Lower lobe of right lung (tissue), 2 donors: ENCODE results near the gene PLD1. TPM values are rescaled to one million over a fixed set of nuclear protein-coding genes. Genes with fewer than 3 reads are reported as not detected.

Experiments
- ATAC-seq, 2 donors: fragments of 200-7000 bp; cut with Tn5 transposase; one replicate each; pipeline ENCODE4 v1.9.1; 2020 to 2022; ENCODE audit warnings: mild to moderate bottlenecking in 2 of 2, moderate library complexity in 2 of 2
- DNase-seq: peaks from one replicate; pipeline ENCODE4 v3.0.0-alpha.2; 2020
- H3K27ac ChIP-seq: fragments of 200-600 bp; one replicate; pipeline ENCODE4 v1.8.0; 2022
- H3K27me3 ChIP-seq: fragments of 200-600 bp; one replicate; pipeline ENCODE4 v1.8.0; 2022; ENCODE audit warnings: low read depth
- H3K36me3 ChIP-seq: fragments of 200-600 bp; one replicate; pipeline ENCODE4 v1.8.0; 2022; ENCODE audit warnings: mild to moderate bottlenecking
- H3K4me1 ChIP-seq: fragments of 200-600 bp; one replicate; pipeline ENCODE4 v1.8.0; 2022
- H3K4me3 ChIP-seq: fragments of 200-600 bp; one replicate; pipeline ENCODE4 v1.8.0; 2022; ENCODE audit warnings: mild to moderate bottlenecking
- H3K9me3 ChIP-seq: fragments of 200-600 bp; one replicate; pipeline ENCODE4 v1.8.0; 2022
- intact Hi-C: fragments of 100-400 bp; cut with DNase I; formaldehyde crosslinking; loops from one replicate; pipeline ENCODE4 v1.11.0; 2022
- total RNA-seq: library from RNA; stranded (reverse); fragmentation: NEBNext Ultra II Directional; extraction: Animal tissue kit (Norgen Biotek cat#: 25700); gene quantifications from one replicate; pipeline ENCODE4 v1.2.1, GENCODE V29; 2021
- TF ChIP-seq, protein P1 (sequence below): fragments of 200-600 bp; IDR thresholded peaks from one replicate; pipeline ENCODE4 v1.8.0; 2022; ENCODE audit warnings: antibody characterized with exemption, mild to moderate bottlenecking
- donor health status: DM: no; HTN: yes; CAD: no; lungs with severe emphysema.

Gene PLD1
- total RNA-seq, 1 donor from 2014 or later, result 27.7 TPM

DNA sequence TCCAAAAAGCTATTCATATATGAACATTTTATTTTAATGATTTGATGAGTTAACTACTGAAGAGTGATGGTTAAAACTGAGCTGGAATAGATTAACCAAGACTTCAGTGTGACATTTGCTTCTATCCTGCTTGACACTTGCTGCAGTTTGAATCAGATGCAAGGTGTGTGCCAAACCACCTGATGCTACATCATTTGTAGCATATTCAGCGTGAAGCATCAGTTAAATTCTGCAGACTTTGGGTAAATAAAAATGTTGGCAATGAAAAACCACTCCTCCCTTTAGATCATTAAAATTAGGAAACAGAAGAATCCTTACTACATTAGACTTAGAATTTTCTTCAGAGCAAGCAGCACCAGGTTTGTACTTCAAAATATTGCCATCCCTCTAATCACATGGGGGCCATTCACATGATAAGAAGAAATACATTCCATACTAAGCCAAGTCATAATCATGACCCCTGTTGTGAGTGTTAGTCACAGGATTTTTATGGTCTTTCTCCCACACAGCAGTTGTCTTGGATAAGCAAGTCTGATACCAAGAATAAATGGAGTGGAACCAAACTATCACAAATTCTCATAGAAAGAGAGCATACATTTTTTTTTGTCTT, 189.4 kb downstream of the PLD1 start:
- no peak for DNase-seq
- TF ChIP-seq, protein P1, sequence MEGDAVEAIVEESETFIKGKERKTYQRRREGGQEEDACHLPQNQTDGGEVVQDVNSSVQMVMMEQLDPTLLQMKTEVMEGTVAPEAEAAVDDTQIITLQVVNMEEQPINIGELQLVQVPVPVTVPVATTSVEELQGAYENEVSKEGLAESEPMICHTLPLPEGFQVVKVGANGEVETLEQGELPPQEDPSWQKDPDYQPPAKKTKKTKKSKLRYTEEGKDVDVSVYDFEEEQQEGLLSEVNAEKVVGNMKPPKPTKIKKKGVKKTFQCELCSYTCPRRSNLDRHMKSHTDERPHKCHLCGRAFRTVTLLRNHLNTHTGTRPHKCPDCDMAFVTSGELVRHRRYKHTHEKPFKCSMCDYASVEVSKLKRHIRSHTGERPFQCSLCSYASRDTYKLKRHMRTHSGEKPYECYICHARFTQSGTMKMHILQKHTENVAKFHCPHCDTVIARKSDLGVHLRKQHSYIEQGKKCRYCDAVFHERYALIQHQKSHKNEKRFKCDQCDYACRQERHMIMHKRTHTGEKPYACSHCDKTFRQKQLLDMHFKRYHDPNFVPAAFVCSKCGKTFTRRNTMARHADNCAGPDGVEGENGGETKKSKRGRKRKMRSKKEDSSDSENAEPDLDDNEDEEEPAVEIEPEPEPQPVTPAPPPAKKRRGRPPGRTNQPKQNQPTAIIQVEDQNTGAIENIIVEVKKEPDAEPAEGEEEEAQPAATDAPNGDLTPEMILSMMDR, result no peak

DNA sequence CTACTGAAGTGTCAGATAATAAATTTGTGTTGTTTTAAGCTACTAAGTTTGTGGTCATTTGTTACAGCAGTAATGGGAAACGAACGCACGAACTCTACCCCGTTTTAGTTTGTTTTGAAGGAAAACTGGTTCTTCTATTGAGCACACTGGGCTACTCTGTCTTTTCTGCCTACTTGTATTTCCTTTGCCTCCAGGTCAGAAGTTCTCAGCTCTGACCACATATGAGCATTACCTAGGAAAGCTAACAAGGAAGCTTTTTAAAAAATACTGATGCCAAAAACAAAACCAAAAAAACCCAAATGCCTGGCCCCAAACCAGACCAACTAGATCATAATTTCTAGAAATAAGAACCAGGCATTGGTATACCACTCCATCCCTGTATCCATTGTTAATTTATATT, 193.5 kb downstream of the PLD1 start:
- no peak for DNase-seq

More for the DNA sequence above, 189.4 kb downstream of the PLD1 start:
- no peak for ATAC-seq
- Histone ChIP-seq H3K27me3 (no peaks in the 10 kb centered on the region), H3K4me3 (no peak overlapping the region), H3K36me3 (no peaks in the 10 kb centered on the region), H3K9me3 (no peaks in the 10 kb centered on the region), H3K27ac (no peak overlapping the region), H3K4me1 (no peaks in the 10 kb centered on the region)
- intact Hi-C loops, result no loop called here

DNA sequence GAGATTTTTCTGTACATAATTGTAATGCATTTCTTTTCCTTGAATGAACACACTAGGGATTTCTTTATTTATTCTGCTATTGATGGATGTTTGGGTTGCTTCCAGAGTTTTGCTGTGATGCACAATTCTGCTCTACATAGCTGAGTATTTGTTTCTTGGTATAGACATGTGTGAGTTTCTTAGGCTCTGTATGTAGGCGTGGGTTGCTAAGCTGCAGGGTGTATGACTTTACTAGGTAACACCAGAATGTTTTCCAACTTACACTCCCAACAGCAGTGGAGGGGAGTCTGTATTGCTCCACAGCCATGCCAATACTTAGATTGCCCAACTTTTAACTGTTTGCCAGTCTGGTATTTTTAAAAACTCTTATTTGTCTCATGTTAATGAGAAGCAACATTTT, 194.6 kb downstream of the PLD1 start:
- no peaks in the 10 kb centered on the region for H3K9me3 ChIP-seq
- TF ChIP-seq, protein P1, result no peak
- H3K27ac ChIP-seq, result no peak overlapping the region
- no peak for DNase-seq
- H3K4me3 ChIP-seq, result no peak overlapping the region
- peaks cover 18% of the 10 kb centered on the region for H3K36me3 ChIP-seq
- no peaks in the 10 kb centered on the region for H3K4me1 ChIP-seq
- no peaks in the 10 kb centered on the region for H3K27me3 ChIP-seq
- ATAC-seq, result peak in 1 of 2 donors; percentile 54
- intact Hi-C loops, result no loop called here

More for the DNA sequence above, 193.5 kb downstream of the PLD1 start:
- Histone ChIP-seq H3K9me3 (no peaks in the 10 kb centered on the region), H3K27ac (no peak overlapping the region), H3K27me3 (no peaks in the 10 kb centered on the region), H3K4me1 (no peaks in the 10 kb centered on the region), H3K4me3 (no peak overlapping the region), H3K36me3 (peaks cover 7% of the 10 kb centered on the region)
- intact Hi-C loops, result no loop called here
- no peak for ATAC-seq
- TF ChIP-seq, protein P1, result no peak

DNA sequence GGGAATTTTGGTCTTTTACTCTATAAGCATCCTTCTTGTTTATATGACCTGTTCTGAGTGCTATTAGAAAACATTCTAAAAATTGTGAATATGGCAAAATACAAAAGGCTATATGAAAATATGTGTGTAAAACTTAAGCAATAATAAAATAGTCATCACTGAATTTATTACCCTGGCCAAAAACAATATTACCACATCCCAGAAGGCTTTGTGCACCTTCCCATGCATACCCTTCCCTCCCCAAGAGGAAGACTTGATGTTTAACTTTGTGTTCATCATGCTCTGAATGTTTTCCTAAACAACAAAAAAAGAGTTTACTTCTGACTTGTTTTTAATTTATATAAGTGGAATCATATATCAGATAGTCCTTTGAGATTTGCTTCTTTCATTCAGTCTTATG, 195.0 kb downstream of the PLD1 start:
- H3K36me3 ChIP-seq, result peaks cover 18% of the 10 kb centered on the region
- no peak overlapping the region for H3K4me3 ChIP-seq
- no peak overlapping the region for H3K27ac ChIP-seq
- ATAC-seq (no peak), DNase-seq (no peak)
- intact Hi-C loops, result no loop called here
- TF ChIP-seq, protein P1, result no peak
- no peaks in the 10 kb centered on the region for H3K27me3 ChIP-seq
- no peaks in the 10 kb centered on the region for H3K9me3 ChIP-seq
- no peaks in the 10 kb centered on the region for H3K4me1 ChIP-seq

DNA sequence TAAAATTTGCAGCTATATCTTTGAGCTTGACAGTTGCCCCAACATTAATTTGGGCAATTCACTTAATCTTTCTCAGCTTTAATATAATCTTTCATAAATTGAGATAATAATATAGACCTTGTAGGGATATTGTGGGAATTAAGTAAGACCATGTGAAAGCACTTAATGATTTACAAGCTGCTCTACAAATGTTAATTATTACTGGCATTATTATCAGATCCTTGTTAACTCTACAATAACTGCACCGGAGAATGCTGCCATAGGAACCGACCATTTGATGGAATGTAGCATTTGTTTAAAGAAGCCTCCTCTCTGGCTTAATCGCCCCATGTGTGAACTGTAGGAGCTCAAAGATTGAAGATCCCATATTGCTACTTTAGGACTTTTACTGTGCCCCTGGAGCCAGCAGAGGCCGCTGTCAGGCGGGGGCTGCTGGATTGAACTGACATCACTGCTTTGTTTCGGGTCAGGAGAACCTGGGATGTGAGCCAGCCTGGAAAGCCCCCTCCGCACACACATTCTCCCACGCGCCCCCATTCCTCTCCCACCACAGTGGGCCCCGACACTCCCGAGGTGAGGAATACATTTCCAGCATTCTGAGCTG, 195.9 kb downstream of the PLD1 start:
- no peaks in the 10 kb centered on the region for H3K9me3 ChIP-seq
- H3K4me3 ChIP-seq, result no peak overlapping the region
- ATAC-seq, result peak in 1 of 2 donors; percentile 54
- no peak overlapping the region for H3K27ac ChIP-seq
- TF ChIP-seq, protein P1, result peak; percentile 28
- no peaks in the 10 kb centered on the region for H3K27me3 ChIP-seq
- H3K4me1 ChIP-seq, result no peaks in the 10 kb centered on the region
- H3K36me3 ChIP-seq, result peaks cover 18% of the 10 kb centered on the region
- no peak for DNase-seq
- intact Hi-C loops, result no loop called here
